NCI-H510A treated with DMSO at 0.1 percent for 48 hours (cell line): ENCODE results near the gene COL18A1.
"Not testable (repeated sequence)": the region's sequence is repeated elsewhere in the genome, so short reads cannot be mapped to it uniquely, and the experiment has no call there.

Experiments
- DNase-seq: peaks from one replicate; lab custom pipeline; 2025; lab: John Stamatoyannopoulos, UW

Gene COL18A1

DNA sequence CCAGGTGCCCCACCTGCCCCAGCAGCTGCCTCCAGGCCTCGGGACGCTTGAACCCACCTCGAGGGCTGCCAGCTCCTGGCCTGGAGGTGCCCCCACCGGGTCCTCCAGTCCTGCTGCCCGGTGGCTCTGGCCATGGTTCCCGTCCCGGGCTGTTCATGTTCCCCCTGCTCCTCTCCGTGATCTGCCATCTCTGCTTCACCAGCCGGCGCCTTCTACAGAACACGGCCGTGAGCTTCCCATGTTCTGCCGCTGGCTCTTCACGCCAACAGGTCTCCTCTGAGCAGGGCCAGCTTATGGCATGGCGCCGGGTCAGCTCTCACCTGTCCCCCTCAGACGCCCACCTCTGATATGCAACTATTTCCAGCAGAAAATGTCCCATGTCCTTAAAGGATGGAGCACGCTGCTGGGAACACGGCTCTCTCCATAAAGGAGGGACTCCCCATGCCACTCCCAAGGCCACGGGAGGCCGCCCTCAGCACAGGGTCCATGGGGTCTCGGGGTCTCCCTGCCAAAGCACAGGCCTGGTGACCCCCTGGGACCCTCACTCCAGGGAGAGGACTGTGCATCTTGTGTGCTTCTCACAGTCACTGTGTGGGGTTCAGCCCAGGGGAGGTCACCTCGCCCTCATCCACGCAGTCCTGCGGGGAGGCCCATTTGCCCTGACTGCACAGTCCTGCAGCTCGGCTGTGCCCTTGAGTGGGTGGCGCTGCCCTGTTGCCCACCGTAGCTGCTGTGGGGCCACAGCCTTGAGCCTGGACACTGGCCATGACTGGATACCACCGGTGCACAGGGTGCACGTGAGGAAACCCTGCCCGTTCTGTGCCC, 36.7 kb downstream of the COL18A1 start:
- DNase-seq: no peak

DNA sequence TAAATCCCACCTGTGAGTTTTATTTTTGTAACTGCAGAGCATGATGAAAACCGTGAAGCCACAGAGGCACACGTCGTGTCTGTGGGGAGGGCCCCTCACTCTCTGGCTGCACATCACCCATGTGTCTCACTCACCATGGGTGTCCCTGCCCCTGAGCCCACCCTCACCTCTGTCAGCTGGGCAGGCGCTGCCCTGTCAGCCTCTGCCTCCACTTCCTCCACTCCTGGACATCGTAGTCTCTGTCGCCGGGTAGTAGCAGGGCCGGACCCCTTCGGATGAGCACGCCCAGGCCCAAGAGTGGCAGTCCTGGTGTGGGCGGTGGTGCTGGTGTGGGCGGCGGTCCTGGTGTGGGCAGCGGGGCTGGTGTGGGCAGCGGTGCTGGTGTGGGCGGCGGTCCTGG, 37.3 kb downstream of the COL18A1 start:
- DNase-seq: no peak

DNA sequence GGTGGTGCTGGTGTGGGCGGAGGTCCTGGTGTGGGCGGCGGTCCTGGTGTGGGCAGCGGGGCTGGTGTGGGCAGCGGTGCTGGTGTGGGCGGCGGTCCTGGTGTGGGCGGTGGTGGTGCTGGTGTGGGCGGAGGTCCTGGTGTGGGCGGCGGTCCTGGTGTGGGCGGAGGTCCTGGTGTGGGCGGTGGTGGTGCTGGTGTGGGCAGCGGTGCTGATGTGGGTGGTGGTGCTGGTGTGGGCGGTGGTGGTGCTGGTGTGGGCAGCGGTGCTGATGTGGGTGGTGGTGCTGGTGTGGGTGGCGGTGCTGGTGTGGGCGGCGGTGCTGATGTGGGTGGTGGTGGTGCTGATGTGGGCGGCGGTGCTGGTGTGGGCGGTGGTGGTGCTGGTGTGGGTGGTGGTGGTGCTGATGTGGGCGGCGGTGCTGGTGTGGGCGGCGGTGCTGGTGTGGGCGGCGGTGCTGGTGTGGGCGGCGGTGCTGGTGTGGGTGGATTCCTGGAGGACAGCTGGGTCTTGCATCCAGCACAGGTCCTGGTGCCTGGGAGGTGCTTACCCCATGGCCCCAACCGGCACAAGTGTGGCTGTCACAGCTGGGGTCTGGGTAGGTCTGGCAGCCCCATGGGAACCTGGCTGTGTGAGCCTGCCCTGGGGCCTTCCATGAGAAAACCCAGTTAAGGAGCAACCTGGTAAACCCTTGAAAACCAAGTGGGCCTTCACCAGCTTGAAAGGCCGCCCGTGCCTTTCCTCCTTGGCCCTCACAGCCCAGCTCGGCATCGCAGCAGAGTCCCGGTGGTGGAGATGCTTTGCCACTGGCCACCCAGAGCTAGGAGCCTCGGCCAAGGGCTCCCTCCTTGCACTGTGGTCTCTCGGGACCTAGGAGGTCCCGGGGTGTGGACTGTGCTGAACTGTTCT, 38.0 kb downstream of the COL18A1 start:
- not testable (repeated sequence) for DNase-seq

DNA sequence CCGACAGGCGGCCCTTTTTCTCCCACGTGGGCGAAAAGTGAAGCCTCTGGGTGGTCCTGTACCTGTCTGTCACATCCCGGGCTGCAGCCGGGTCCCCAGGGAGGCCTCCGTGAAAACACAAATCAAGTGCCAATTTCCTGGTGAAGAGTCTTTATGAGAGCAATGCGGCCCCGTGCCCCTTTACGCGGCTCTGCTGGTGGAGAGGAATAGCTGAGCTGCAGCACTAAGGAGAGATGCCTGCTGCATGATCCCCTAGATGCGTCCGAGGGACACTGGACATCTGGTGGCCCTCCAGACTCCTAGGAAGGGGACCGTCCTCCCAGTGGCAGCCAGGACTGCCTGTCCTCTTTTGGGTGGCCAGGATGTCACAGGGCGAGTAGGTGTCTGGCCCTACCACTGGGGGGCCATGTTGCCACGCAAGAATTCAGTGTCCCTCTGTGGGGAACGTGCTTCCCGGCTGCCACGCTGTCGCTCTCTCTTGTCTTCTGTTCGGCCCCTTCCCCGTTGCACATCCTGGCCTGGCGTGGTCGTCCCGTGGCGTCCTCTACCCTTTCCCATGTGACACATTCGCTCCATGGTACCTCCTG, 38.7 kb downstream of the COL18A1 start:
- DNase-seq: no peak

DNA sequence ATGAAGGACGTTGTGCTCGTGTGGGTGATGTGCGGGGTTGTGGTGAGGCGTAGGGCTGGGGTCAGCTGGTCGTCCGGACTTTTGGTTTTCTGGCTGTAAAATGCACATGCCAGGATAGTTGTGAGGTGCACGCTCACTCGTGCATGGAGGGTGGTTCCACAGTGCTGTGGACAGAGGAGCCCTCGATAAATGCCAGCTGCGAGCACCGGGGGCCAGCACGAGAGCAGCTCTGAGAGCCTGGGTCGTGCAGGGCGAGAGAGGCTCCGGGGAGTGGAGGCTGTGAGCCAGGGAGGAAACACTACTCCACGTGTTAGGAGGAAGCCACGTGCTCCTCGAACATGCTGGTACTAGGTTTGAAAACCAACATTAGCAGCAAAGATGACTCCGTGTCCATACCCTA, 39.4 kb downstream of the COL18A1 start:
- no peak for DNase-seq

DNA sequence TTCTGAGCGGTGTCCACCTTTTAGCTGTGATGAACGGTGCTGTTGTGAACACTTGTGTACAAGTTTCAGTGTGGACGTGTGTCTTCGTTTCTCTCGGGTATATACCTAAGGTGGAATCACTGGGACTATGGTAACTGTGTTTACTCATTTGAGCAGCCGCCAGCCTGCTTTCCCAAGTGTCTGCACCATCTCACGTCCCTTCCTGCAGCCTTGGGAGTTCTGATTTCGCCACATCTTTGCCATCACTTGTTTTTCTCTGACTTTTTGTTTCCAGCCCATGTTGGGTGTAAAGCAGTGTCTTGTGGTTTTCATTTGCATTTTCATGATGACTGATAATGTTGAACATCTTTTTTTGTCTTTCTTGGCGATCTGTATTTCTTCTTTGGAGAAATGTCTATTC, 40.4 kb downstream of the COL18A1 start:
- DNase-seq: no peak

DNA sequence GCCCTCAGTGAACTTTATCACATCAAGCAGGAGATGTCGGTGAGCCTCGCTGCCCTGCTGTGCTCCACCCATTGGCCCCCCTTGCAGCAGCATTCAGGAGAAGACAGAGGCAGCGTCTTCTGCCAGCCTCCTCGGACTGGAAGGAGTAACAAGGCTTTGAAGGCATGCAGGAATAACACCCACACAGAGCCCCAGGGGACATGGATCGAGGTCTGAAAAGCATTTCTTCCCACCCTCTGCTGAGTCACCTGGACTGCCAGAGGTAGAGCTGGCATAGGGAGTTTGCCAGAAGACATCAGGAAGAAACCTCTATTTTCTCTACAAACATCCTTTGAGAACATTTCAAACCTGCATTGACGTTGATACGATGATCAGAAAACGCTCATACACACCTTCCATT, 42.9 kb downstream of the COL18A1 start:
- DNase-seq: no peak

DNA sequence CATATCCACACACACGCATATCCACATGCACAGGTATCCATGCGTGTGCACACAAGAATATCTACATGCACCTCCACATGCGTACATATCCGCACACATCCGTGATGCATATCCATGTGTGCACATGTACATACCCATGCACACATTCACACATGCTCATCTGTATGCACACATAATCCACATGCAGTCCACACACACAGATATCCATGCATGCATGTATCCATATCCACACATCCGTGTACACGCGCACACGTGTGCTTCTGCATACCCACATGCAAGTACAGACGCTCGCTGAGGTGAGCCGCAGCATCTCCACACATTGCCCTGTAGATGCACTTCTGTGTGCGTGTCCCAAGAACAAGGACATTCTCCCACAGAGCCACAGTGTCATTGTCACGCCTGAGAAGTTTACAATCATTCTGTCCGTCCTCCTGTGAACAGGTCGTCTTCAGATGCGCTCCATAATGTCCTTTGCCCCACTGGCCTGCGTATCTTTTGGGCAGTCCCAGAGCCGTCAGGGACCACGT, 43.4 kb downstream of the COL18A1 start:
- no peak for DNase-seq

DNA sequence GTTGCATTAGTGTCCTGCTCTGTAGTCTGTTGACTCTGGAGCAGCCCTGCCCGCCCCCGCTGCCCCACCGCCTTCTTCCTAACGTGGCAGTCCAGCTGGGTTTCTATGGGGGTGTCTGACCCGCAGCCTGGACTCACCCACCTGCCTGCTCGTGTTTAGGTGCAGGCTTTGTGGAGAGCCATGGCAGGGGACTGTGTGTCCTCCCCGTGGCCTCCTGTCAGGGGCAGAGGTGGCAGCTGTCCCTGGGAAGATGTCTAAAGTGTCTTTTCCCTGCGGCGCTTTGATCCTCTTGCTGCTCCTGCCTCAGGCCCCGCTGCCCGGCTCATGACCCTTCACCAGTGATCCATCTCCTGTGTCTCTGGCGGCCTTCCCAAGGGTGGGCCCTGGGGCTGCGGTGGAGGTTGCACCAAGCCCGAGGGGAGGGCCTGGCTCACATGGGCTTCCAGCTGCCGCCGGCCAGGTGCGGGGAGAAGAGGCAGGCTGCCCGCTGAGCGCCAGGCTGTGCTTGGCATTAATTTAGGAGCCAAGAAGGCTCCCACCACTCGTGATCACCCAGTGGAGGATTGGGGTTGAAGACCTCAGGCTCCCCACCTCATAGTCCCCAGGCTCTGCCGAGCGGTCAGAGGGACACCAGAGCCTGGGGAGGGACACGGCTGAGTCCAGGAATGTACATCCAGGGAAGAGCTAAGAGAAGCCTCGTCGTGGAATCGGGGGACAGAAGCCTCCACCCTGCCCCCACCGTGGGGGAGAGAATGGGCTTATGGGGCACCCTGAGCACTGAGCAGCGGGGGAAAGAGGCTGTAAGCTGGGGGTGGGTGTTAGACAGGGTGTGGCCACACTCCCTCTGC, 44.1 kb downstream of the COL18A1 start:
- no peak for DNase-seq

DNA sequence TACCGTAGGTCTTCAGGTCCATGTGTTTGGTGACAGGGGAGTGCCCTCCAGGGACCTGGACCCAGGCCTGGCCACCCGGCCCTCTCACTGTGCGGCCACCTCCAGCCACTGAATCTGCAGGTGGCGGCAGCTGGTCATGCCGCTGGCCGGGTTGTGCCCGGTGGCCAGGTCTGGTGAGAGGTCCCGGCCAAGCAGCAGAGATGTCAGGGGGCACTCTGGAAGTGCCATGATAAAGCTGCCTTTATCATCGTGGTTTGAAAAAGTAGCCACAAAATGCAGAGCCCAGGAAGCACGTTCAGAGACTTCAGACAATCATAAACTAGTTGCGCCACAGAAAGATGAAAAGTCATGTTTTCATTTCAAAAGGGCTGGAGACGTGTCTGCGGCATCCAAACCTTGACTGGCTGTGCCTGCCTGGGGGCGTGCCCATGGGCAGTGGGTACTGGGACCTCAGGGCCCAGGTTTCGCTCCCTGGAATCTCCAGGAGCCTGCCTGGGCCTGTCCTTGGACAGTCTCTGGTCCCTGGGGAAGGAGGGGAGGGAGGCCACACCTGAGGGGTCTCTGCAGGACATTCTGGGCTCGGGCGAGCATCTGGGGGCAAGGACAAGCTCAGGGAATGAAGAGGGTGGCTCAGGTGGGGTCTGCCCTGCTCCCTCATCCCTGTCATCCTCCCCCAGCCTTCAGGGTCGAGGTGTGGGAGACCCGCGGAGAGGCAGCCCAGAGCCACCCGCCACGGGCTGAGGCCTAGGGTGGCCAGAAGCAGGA, 44.9 kb downstream of the COL18A1 start:
- no peak for DNase-seq

DNA sequence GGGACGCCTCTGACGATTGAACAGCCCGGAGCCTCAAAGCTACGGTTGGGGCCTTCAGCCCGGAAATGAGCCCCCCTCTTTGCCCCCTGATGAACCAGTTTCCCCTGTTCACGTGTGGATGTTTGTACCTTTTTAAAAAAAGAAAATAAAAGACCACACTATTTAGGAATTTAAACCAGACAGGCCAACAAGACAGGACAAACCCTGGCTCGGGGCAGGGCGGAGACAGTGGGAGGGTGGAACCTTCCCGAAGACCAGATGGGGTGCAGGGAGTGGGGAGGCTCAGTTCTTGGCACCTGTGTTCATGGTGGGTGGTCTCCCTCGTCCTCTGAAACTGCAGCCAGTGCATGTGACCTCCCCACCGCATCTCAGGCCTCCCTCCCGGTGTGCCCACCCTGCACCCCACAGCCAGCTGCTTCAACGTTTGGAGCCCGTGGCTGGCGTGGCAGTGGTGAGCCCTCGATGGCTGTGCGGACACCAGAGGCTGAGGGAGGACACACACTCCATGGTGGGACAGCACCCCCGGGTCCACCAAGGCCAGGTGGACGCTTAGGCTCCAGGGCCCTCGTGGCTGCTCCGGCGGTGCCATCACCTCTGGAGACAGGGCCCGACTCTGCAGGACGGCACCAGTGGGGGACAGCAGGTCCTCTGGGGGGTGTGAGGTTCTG, 45.6 kb downstream of the COL18A1 start:
- no peak for DNase-seq

DNA sequence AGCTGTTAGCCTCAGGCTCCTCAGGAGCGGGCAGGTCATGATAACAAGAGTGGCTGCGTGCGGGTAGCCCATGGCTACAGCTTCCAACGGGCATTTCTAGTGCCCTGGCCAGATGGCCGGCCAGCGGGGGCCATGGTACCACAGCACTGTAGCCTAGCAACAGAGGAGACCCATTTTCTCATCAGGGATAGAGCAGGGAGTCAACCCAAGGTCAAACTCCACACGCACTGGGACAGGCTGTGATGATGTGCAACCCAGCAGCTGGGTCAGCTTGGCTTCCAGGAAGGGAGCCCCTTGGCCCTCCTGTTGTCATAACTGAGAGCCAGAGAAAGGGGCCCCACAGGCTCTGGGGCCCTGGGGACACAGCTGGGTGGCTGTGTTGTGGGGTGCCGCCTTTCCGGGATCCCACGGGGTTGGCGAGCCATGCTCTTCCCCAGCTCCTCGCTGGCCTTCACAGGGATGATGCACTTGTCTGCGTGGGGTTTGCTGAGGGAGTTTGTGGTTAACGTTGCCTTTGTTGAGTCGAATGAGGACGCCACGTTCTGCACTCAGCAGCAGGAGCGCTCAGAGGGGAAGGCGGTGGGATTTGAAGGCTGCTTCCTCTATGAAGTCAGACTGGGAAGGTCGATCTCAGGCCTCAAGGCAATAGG, 46.3 kb downstream of the COL18A1 start:
- DNase-seq: no peak

DNA sequence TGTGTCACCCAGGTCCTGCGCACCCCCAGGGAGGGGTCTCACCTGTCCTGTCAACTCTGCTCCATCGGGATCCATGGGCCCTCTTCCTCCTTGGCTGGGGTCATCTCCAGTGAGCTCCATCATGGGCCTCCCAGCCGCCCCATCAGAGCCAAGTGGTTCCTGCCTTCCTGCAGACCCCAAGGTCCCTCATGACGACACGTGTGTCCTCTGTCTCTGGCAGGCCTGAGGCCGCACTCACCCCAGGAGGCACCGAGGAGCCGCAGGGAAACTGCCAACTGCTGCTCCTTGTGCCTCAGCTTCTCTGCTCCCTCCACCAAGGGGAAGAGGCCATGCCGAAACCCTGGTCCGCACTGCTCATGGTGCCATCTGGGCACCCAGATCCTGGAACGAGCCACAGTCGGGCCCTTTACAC, 46.8 kb downstream of the COL18A1 start:
- no peak for DNase-seq

DNA sequence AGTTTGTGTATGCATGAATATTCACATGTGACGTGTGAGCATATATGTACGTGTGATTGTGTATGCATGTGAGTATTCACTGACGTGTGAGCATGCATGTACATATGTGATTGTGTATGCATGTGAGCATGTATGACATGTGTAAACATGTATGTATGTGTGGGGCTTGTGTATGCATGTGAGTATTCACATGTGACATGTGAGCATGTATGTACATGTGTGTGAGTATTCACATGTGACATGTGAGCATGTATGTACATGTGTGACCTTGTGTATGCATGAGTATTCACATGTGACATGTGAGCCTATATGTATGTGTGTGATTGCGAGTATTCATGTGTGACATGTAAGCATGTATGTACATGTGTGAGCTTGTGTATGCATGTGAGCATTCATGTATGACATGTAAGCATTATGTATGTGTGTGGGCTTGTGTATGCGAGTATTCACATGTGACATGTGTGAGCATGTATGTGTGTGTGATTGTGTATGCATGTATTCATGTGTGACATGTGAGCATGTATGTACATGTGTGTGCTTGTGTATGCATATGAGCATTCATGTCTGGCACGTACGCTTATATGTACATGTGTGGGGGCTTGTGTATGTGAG, 47.8 kb downstream of the COL18A1 start:
- no peak for DNase-seq

DNA sequence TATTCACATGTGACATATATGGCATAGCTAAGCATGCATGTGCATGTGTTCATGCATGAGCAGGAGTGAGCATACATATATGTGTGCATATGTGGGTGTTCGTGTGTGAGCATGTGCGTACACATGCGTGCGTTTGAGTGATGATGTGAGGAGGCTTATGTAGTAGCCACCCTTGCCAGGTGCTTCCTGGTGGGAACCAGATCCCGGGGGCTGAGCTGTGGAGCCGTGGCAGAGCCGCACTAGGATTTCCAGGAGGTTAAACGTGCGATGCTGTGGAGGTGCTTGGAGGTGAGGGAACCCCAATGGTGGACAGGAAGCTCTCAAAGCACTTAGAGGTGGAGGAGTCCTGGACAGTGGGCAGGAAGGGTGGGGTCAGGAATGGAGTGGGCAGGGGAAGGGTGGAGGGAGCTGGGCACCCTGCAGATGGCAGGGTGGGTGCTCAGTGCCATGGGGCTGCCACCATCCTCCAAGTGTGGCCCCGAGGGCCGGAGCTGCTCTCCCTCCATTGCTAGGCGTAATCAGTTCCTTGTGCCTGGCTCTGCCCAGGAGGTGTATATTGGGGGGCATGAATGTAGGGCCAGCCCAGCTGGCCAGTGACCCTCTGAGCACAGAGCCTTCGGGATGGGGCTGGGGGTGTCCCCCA, 48.5 kb downstream of the COL18A1 start:
- no peak for DNase-seq

DNA sequence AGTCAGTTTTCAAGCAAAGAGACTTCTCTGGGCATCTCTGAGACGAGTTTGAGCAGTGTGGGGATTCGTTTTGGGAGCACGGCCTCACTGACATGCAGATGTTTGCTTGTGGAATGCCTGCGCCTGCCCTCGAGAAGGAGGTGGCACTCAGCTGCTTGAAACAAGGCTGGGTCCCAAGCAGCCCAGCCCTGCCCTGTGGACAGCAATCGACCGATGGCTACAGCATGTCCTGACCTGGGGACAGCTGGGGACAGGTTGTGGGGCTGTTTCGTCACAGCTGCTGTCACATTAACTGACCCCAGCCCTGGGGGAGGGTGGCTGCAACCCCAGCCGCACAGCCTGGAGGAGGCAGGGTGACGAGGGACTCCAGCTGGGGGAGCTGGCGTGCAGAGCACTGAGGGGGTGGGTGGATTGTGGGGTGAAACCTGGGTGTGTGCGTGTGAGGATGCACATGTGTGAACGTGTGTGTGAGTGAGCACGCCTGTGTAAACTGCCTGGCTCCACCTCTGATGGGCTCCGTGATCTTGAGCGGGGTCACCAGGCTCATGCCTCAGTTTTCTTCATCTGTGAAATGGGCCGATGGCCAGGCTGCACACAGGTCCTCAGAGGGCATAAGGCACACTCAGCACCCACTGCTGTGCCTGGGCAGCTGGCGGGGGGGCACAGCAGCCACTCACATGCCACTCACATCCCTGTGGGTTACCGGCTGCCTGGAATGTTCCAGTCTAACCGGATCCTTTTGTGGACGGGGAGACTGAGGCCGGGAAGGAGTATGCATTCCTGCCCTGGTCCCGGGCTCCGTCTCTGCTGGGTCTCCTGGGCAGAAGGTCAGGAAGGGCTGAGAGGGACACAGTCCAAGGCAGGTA, 49.3 kb downstream of the COL18A1 start:
- DNase-seq: no peak

DNA sequence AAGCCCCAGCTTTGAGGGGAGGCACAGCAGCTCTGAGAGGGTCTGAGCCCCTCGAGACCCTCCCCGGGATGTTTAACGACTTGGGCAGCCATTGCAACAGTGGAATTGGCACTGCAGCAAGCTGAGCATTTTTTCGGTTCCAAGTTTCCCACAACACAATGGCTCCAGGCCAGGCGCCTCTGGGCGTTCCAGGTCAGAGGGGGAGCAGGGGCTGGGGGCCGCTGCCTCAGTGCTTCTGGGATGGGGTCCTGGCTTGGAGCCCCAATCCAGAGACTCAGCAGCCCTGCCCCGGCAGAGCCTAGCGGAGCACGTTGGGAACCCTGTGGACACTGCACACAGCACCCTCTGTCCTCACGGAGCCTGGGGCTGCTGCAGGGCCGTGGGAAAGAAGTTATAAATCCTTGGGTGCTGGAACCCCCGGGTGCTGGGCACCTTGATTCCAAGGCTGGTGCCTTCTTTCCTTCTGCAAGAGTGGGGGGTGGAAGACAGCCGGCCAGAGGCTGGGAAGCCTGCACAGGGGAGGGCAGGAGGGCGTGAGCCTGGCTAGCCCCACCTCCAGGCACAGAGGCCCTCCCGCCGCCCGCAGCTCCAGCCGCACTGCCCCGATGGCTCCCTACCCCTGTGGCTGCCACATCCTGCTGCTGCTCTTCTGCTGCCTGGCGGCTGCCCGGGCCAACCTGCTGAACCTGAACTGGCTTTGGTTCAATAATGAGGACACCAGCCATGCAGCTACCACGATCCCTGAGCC, 50.1 kb downstream of the COL18A1 start:
- no peak for DNase-seq
